SK-N-SH (cell line): ENCODE data around the gene CUBN.

Experiments used
- NFIC ChIP-seq: IDR thresholded peaks from 2 replicates; pipeline ENCODE4 v1.4.0; 2012; ENCODE audit warnings: borderline replicate concordance
- SMC3 ChIP-seq: IDR thresholded peaks from 2 replicates; pipeline ENCODE4 v1.6.1; 2012; ENCODE audit warnings: low read depth, low read length, improper control_type of control experiment
- TF ChIP-seq, protein P1 (sequence below): fragments of 200-600 bp; sonication (generic); IDR thresholded peaks from 2 replicates; pipeline ENCODE4 v1.6.1; 2017; ENCODE audit warnings: antibody characterized with exemption, mild to moderate bottlenecking, moderate library complexity

DNA sequence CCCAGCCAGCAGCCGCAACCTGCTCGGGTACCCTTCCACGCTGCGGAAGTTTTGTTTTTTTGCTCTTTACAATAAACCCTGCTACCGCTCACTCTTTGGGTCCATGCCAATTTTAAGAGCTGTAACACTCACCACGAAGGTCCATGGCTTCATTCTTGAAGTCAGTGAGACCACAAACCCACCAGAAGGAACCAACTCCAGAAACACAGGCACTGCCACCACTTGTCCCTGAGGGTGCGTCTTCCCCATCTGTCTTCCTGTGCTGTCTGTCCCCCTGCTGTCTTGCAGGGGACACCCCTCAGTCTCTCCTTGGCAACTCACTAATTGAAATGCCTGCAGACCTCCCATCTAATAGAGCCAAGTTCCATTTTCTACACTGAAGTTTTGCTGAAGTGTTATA, 263.8 kb downstream of the CUBN start:
- TF ChIP-seq, protein P1, sequence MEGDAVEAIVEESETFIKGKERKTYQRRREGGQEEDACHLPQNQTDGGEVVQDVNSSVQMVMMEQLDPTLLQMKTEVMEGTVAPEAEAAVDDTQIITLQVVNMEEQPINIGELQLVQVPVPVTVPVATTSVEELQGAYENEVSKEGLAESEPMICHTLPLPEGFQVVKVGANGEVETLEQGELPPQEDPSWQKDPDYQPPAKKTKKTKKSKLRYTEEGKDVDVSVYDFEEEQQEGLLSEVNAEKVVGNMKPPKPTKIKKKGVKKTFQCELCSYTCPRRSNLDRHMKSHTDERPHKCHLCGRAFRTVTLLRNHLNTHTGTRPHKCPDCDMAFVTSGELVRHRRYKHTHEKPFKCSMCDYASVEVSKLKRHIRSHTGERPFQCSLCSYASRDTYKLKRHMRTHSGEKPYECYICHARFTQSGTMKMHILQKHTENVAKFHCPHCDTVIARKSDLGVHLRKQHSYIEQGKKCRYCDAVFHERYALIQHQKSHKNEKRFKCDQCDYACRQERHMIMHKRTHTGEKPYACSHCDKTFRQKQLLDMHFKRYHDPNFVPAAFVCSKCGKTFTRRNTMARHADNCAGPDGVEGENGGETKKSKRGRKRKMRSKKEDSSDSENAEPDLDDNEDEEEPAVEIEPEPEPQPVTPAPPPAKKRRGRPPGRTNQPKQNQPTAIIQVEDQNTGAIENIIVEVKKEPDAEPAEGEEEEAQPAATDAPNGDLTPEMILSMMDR: no peak
- TF ChIP-seq NFIC: no peak
- no peak for TF ChIP-seq SMC3
